OCI-LY3 (cell line): ENCODE data around the gene ARID3B.
A peak's percentile ranks its signal among the peaks of the same experiment; 100 is the strongest.

ENCODE experiments used
- H2AFZ ChIP-seq: fragments of 200-600, 300-600 bp; shearing (Covaris generic); 2 replicates; pipeline ENCODE4 v1.6.0; 2014; ENCODE audit warnings: antibody characterized with exemption, low read depth, low read length
- H3K27ac ChIP-seq: fragments of 200-600, 300-600 bp; sonication (generic); 2 replicates; pipeline ENCODE4 v1.5.1; 2014; ENCODE audit warnings: mild to moderate bottlenecking, low read length, moderate library complexity, mixed read lengths
- H3K27me3 ChIP-seq: fragments of 200-600, 300-600 bp; sonication (generic); 2 replicates; pipeline ENCODE4 v1.6.1; 2014; ENCODE audit warnings: low read depth, low read length, mixed read lengths
- H3K36me3 ChIP-seq: fragments of 200-600, 300-600 bp; sonication (generic); replicated peaks from 2 replicates; pipeline ENCODE3; 2014; ENCODE audit warnings: low read depth, low read length, mixed read lengths
- H3K4me1 ChIP-seq: fragments of 300-600, 200-600 bp; sonication (generic); 2 replicates; pipeline ENCODE4 v1.6.1; 2014; ENCODE audit warnings: low read length, mixed read lengths
- H3K4me2 ChIP-seq: fragments of 200-600, 300-600 bp; sonication (generic); 2 replicates; pipeline ENCODE4 v1.6.1; 2014; ENCODE audit warnings: low read length, mixed read lengths
- H3K4me3 ChIP-seq: fragments of 300-600, 200-600 bp; sonication (generic); 2 replicates; pipeline ENCODE4 v1.5.1; 2014; ENCODE audit warnings: antibody characterized with exemption, mild to moderate bottlenecking, low read length, moderate library complexity
- H3K79me2 ChIP-seq: fragments of 300-600, 200-600 bp; shearing (Covaris generic); 2 replicates; pipeline ENCODE4 v1.6.1; 2014; ENCODE audit warnings: mild to moderate bottlenecking, low read length, mixed read lengths
- H3K9ac ChIP-seq: fragments of 300-600, 200-600 bp; shearing (Covaris generic); 2 replicates; pipeline ENCODE4 v1.6.0; 2014; ENCODE audit warnings: mild to moderate bottlenecking, low read length, moderate library complexity
- H3K9me3 ChIP-seq: fragments of 200-600, 300-600 bp; shearing (Covaris generic); 2 replicates; pipeline ENCODE4 v1.6.1; 2014; ENCODE audit warnings: low read length, mixed read lengths; ENCODE audit not compliant: insufficient read depth
- H4K20me1 ChIP-seq: fragments of 200-600, 300-600 bp; sonication (generic); 2 replicates; pipeline ENCODE4 v1.6.1; 2016; ENCODE audit warnings: low read length, mixed read lengths; ENCODE audit not compliant: insufficient read depth
- EZH2phosphoT487 ChIP-seq: fragments of 200-600 bp; shearing (Covaris generic); IDR thresholded peaks from 2 replicates; pipeline ENCODE4 v1.6.1; 2018; ENCODE audit warnings: antibody characterized with exemption, mixed run types, low read depth
- TF ChIP-seq, protein P1 (sequence below): fragments of 200-600, 300-600 bp; sonication (generic); IDR thresholded peaks from 2 replicates; pipeline ENCODE4 v1.5.1; 2014; ENCODE audit warnings: antibody characterized with exemption, low read length, low read depth

The ARID3B gene

DNA sequence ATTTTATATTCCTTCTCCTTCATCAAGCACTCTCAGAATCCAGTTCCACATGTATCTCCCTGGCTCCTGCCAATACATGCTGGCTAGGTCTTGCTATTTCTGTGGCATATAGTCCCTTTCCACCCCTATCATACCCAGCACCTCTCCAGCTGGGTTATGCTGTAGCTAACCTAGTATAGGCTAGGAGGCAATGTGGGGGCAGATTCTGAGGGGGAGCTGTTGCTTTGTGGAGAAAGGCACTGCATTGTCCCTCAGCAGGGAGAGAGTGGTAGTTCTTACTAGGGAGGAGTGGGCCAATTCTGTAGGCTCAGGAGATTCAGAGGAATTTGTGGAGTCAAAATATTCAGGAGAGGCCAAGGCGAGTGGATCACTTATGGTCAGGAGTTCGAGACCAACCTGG is 40.6 kb upstream of the ARID3B start:
- Histone ChIP-seq H3K9ac (no peak overlapping the region), H3K4me2 (no peak overlapping the region), H3K27me3 (no peaks in the 10 kb centered on the region), H3K4me1 (peaks cover 8% of the 10 kb centered on the region), H3K79me2 (no peaks in the 10 kb centered on the region), H3K27ac (no peak overlapping the region), H3K4me3 (no peak overlapping the region), H2AFZ (no peak overlapping the region), H3K36me3 (peaks cover 3% of the 10 kb centered on the region), H4K20me1 (no peaks in the 10 kb centered on the region), H3K9me3 (no peaks in the 10 kb centered on the region)
- TF ChIP-seq EZH2phosphoT487: no peak
- TF ChIP-seq, protein P1, sequence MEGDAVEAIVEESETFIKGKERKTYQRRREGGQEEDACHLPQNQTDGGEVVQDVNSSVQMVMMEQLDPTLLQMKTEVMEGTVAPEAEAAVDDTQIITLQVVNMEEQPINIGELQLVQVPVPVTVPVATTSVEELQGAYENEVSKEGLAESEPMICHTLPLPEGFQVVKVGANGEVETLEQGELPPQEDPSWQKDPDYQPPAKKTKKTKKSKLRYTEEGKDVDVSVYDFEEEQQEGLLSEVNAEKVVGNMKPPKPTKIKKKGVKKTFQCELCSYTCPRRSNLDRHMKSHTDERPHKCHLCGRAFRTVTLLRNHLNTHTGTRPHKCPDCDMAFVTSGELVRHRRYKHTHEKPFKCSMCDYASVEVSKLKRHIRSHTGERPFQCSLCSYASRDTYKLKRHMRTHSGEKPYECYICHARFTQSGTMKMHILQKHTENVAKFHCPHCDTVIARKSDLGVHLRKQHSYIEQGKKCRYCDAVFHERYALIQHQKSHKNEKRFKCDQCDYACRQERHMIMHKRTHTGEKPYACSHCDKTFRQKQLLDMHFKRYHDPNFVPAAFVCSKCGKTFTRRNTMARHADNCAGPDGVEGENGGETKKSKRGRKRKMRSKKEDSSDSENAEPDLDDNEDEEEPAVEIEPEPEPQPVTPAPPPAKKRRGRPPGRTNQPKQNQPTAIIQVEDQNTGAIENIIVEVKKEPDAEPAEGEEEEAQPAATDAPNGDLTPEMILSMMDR: no peak

DNA sequence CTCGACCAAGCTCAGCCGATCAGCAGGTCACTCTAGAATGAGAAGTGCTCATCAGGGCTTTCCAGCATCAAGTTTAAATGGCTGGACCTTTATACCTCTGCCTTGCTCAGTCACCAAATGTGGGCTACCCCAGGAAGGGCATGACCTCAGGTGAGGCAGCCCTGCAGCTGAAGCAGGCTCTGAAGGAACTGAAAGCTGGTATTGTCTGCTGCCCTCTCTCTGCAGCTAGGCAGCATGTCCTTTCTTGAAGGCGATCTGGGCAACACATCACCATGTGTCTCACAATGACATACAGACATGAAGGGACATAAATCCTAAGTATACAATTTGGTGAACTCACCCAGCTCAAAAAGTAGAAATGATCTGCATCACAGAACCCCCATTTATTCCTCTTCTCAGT is 38.7 kb upstream of the ARID3B start:
- Histone ChIP-seq H3K9ac (no peak overlapping the region), H3K36me3 (peaks cover 6% of the 10 kb centered on the region), H3K9me3 (no peaks in the 10 kb centered on the region), H3K27ac (no peak overlapping the region), H2AFZ (no peak overlapping the region), H3K4me3 (no peak overlapping the region), H3K4me2 (no peak overlapping the region), H4K20me1 (no peaks in the 10 kb centered on the region), H3K79me2 (no peaks in the 10 kb centered on the region), H3K4me1 (peaks cover 8% of the 10 kb centered on the region), H3K27me3 (no peaks in the 10 kb centered on the region)
- TF ChIP-seq EZH2phosphoT487: no peak
- TF ChIP-seq, protein P1: peak; percentile 42

DNA sequence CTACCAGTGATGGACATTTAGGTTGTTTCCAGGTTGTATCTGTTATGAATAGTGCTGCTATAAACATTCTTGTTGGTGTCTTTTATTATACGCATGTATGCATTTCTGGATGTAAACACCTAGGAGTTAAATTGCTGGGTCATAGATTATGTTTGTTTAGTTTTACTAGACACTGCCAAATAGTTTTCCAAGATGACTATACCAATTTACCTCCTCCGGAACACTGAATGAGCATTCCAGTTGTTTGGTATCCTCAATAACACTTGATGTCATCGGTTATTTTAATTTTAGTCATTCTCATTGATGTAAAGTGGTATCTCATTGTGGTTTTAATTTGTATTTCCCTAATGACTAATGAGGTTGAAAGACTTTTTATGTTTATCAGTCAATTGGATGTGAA is 36.6 kb upstream of the ARID3B start:
- Histone ChIP-seq H3K79me2 (no peaks in the 10 kb centered on the region), H2AFZ (no peak overlapping the region), H3K9ac (no peak overlapping the region), H4K20me1 (no peaks in the 10 kb centered on the region), H3K27ac (no peak overlapping the region), H3K36me3 (peaks cover 6% of the 10 kb centered on the region), H3K9me3 (no peaks in the 10 kb centered on the region), H3K4me1 (peaks cover 8% of the 10 kb centered on the region), H3K27me3 (no peaks in the 10 kb centered on the region), H3K4me2 (no peak overlapping the region), H3K4me3 (no peak overlapping the region)
- TF ChIP-seq EZH2phosphoT487: no peak
- TF ChIP-seq, protein P1: no peak

DNA sequence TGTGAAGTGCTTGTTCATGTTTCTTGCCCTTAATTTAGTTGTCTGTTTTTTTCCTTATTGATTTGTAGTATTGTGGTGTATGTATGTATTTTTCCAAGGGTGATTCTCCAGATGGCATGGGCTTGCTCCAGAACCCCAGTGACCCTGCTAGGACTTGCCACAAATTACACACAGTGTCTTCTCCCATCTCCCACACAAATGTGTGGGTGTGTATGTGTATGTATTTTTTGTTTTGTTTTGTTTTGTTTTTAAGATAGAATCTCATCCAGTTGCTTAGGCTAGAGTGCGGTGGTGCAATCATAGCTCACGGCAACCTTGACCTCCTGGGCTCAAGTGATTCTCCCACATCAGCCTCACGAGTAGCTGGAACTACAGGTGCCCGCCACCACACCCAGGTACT is 36.2 kb upstream of the ARID3B start:
- Histone ChIP-seq H3K79me2 (no peaks in the 10 kb centered on the region), H3K4me3 (no peak overlapping the region), H3K4me2 (no peak overlapping the region), H3K36me3 (peaks cover 6% of the 10 kb centered on the region), H3K9ac (no peak overlapping the region), H3K27ac (no peak overlapping the region), H3K4me1 (peaks cover 8% of the 10 kb centered on the region), H3K27me3 (no peaks in the 10 kb centered on the region), H4K20me1 (no peaks in the 10 kb centered on the region), H3K9me3 (no peaks in the 10 kb centered on the region), H2AFZ (no peak overlapping the region)
- TF ChIP-seq, protein P1: no peak
- no peak for TF ChIP-seq EZH2phosphoT487
